Endothelial cell (in vitro differentiated cells): Measurements from ENCODE around the gene ZNF277. TPM values are rescaled to one million over a fixed set of nuclear protein-coding genes. Genes with fewer than 3 reads are reported as not detected.

Experiments
- DNase-seq: peaks from one replicate; pipeline ENCODE4 v3.0.0; 2021; ENCODE audit warnings: low spot score
- H3K27ac Mint-ChIP-seq: one replicate; pipeline ENCODE4 v1.8.0; 2021; ENCODE audit warnings: mixed read lengths, inconsistent platforms; ENCODE audit not compliant: unreplicated experiment
- H3K27me3 Mint-ChIP-seq: one replicate; pipeline ENCODE4 v1.8.0; 2021; ENCODE audit warnings: mild to moderate bottlenecking, moderate library complexity, mixed read lengths, inconsistent platforms; ENCODE audit not compliant: unreplicated experiment
- H3K36me3 Mint-ChIP-seq: one replicate; pipeline ENCODE4 v1.8.0; 2021; ENCODE audit warnings: mild to moderate bottlenecking, low read depth, mixed read lengths, inconsistent platforms; ENCODE audit not compliant: unreplicated experiment
- H3K4me1 Mint-ChIP-seq: one replicate; pipeline ENCODE4 v1.8.0; 2021; ENCODE audit warnings: mild to moderate bottlenecking, mixed read lengths, inconsistent platforms; ENCODE audit not compliant: unreplicated experiment
- H3K4me3 Mint-ChIP-seq: one replicate; pipeline ENCODE4 v1.8.0; 2021; ENCODE audit warnings: mild to moderate bottlenecking, mixed read lengths, inconsistent platforms; ENCODE audit not compliant: unreplicated experiment
- H3K9me3 Mint-ChIP-seq: one replicate; pipeline ENCODE4 v1.8.0; 2021; ENCODE audit warnings: mixed read lengths, inconsistent platforms; ENCODE audit not compliant: unreplicated experiment
- CTCF ChIP-seq: fragments of 200-600 bp; sonication (generic); IDR thresholded peaks from one replicate; pipeline ENCODE4 v1.5.0; 2021; ENCODE audit warnings: antibody characterized with exemption; ENCODE audit not compliant: unreplicated experiment
- total RNA-seq: library from RNA; stranded (reverse); fragmentation: NEBNext Ultra II Directional; extraction: Animal tissue kit (Norgen Biotek cat#: 25700); gene quantifications from one replicate; pipeline ENCODE4 v1.2.1, GENCODE V29; 2021; ENCODE audit not compliant: unreplicated experiment

The ZNF277 gene
- total RNA-seq, 1 donor from 2014 or later = 26.1 TPM

GRCh38 chr7:112266141-112266540 lies 59.6 kb downstream of the ZNF277 start:
- Mint-ChIP-seq H3K9me3 (no peaks in the 10 kb centered on the region), H3K36me3 (no peaks in the 10 kb centered on the region), H3K4me3 (no peak overlapping the region), H3K27me3 (no peaks in the 10 kb centered on the region), H3K27ac (no peak overlapping the region), H3K4me1 (no peaks in the 10 kb centered on the region)
- DNase-seq = no peak
- no peak for TF ChIP-seq CTCF

GRCh38 chr7:112266595-112267270 lies 60.2 kb downstream of the ZNF277 start:
- H3K4me1 Mint-ChIP-seq = no peaks in the 10 kb centered on the region
- no peaks in the 10 kb centered on the region for H3K27me3 Mint-ChIP-seq
- DNase-seq = no peak
- no peak overlapping the region for H3K4me3 Mint-ChIP-seq
- no peak overlapping the region for H3K27ac Mint-ChIP-seq
- no peak for TF ChIP-seq CTCF
- H3K9me3 Mint-ChIP-seq = no peaks in the 10 kb centered on the region
- H3K36me3 Mint-ChIP-seq = no peaks in the 10 kb centered on the region

GRCh38 chr7:112267944-112268691 lies 61.6 kb downstream of the ZNF277 start:
- Mint-ChIP-seq H3K9me3 (no peaks in the 10 kb centered on the region), H3K4me3 (no peak overlapping the region), H3K27ac (no peak overlapping the region), H3K4me1 (peaks cover under 1% of the 10 kb centered on the region), H3K27me3 (peaks cover under 1% of the 10 kb centered on the region), H3K36me3 (no peaks in the 10 kb centered on the region)
- no peak for DNase-seq
- no peak for TF ChIP-seq CTCF

GRCh38 chr7:112271162-112271561 lies 64.7 kb downstream of the ZNF277 start:
- Mint-ChIP-seq H3K36me3 (no peaks in the 10 kb centered on the region), H3K9me3 (no peaks in the 10 kb centered on the region), H3K27me3 (peaks cover 3% of the 10 kb centered on the region), H3K4me1 (peaks cover 8% of the 10 kb centered on the region), H3K27ac (no peak overlapping the region), H3K4me3 (no peak overlapping the region)
- TF ChIP-seq CTCF = no peak
- DNase-seq = no peak
